Measurements from ENCODE around the gene IL13RA1.
A peak's percentile ranks its signal among the peaks of the same experiment; 100 is the strongest.
"Not testable (repeated sequence)": the region's sequence is repeated elsewhere in the genome, so short reads cannot be mapped to it uniquely, and the experiment has no call there.

Gene IL13RA1

DNA sequence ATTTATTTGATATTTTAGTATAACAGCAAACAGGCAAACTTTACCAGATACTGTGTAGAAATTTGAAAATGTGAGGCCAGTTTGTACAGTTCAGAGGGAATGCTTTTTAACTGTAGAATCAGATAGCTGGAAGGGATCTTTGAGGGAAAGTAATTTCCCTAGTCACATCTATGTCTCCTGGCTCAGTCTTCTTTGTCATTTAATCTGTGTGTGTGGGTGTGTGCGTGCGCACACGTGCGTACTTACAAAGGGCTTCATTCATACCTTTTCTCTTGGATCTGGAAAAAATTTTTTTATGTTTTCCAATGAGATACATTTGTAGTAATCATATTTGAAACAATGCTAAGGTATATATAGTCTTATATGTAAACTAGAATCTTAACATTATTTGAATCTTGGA, 44.6 kb downstream of the IL13RA1 start:
- no peak for DNase-seq (ENCODE audit: extremely low read depth in 1 of 2, low read depth in 1 of 2)

DNA sequence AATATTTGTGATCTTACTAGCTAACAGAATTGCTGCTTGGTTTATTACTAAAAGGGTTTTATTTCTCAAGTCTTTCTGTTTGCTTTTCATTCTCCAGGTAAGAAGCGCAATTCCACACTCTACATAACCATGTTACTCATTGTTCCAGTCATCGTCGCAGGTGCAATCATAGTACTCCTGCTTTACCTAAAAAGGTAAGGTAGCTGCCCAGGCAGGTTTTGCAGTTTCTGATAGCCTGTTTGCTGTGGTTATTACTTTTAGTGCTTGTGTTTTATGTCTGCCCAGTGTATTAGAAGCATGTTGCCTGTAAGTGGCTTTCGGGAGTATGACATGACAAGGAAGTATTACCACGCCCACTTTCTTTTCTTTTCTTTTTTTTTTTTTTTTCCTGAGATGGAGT, 46.4 kb downstream of the IL13RA1 start:
- no peak for DNase-seq (ENCODE audit: extremely low read depth in 1 of 2, low read depth in 1 of 2)

DNA sequence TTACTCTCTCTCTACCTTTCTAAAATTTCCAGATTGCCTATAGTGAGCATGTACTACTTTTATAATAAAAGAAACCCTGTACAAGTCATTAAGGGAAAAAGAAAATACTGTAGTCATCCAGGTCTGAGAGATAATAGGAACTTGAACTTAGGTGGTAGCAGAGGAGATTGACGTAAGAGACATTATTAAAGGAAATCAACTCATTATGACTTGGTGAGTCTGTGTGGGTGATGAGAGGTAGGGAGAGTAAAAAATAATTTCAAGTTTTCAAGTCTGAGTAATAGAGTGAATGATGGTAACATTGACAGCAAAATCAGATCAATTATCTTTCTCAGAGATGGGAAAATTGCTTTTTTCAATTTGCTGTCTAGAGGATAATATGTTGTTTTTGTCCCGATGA, 52.2 kb downstream of the IL13RA1 start:
- DNase-seq (ENCODE audit: extremely low read depth in 1 of 2, low read depth in 1 of 2): no peak

DNA sequence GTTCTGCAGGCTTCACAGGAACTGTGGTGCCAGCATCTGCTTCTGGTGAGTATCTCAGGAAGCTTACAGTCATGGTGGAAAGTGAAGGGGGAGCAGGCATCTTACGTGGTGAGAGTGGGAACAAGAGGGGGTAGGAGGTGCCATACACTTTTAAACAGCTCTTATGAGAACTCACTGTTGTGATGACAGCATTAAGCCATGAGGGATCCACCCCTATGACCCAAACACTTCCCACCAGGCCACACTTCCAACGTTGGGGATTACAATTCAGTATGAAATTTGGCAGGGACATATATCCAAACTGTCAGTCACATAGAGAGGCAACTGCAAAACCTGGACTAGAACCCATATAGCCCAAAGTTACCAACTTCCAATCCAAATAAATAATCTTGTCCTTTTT, 53.1 kb downstream of the IL13RA1 start:
- DNase-seq (ENCODE audit: extremely low read depth in 1 of 2, low read depth in 1 of 2): no peak

DNA sequence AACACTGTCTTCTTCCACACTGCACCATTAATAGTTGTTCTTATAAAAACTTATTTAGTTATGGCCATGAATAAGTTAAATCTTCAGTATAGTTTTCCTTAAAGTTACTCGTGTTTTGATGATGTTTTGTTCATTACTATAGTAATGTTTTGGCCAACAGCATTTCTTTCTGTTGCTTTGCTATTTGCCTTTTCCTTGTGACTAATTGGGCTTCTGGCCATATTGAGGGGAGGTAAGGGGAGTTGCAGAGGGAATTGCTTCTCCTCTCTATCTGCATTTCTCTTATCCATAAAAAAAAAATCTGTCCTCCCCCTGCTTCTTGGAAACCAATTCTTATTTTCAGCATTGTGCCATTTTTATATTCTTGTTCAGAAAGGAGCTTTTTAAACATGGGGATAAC, 53.5 kb downstream of the IL13RA1 start:
- DNase-seq (ENCODE audit: extremely low read depth in 1 of 2, low read depth in 1 of 2): no peak

DNA sequence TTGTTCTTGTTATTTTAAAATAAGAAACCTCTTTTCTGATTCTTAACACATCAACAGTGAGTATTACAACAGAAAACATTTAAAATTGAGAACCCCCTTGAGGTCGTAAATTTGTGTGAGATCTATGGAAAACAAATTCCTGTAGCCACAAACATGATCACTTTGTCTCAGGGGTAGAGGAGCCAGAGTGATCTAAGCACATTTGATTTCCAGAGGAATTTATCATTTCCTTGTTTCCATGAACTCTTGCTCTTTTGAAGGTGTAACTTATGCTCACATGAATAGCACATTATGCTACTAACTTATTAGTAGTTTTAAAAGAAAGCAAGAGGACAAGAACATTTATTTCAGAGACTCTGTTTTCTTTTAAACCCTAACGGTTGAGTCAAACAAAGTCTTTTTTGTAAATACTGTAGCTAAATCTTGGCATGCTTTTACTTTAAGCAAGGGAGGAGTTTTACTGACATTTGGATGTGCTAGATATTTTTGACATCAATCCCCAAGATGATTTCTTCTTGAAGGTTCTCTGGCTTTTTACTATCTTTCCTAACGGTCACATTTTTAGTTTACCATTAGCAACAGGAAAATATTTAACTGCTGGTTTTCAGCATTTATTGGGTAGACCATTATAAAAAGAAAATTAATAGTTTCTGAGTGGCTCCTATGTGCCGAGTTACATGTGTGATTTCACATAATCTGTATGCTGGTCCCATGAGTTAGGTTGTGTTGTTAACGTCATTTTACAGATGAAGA, 68.3 kb downstream of the IL13RA1 start:
- no peak for DNase-seq (ENCODE audit: extremely low read depth in 1 of 2, low read depth in 1 of 2)

DNA sequence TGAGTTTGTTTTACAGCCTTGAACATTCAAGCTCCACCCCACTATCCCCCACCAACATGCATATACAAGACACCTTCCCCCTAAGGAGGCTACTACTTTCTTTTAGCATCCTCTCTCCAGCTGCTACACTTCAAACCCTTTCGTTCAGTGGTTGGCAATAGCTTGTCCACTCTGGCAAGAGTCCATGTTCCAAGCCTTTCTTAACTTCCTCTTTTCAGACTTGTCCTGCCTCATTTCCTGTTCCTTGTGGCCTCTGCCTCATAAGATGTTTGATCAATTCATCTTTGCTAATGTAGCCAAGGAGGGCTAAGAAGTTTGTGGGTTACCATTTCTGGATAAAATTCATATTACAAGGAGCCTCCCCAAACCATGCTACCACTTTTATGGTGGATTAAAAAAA, 75.5 kb downstream of the IL13RA1 start:
- DNase-seq (ENCODE audit: extremely low read depth in 1 of 2, low read depth in 1 of 2): no peak

DNA sequence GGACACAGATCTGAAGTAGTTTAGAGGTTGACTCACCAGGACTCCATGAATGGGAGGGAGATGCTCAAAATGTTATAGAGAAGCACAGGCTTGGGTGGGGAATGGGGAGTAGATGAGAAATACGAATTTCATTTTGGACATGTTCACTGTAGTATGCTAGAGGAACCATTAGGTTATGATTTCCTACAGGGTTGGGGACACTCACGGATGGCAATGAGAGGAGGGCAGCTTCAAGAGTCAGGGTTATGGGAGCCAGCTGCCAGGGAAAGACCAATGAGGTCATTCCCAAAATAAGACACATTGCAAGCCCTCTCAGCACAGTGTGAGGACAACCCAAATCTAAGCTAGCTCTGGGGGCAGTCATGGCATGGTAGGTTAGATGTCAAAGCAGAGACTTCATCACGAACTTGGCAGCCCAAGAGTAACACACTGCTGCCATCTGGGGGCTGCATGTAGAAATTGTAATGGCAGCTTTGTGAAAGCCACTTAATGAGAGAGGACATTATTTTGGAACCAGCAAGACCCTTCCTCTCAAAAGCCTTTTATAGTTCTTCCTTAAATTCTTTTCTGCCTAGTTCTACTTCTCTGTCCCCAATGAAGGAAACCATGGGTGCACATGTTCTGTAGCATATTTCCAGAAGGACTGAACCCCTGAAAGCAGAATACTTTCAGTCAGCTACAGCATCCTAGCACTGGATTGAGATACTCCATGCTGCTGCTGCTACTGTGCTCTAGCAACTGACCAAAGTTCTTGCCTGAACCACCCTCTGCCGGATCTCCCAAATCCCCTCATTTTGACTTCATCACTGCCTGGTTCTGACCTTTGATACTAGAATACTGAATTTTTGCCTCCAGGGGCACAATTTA, 80.0 kb downstream of the IL13RA1 start:
- DNase-seq (ENCODE audit: extremely low read depth in 1 of 2, low read depth in 1 of 2): no peak

DNA sequence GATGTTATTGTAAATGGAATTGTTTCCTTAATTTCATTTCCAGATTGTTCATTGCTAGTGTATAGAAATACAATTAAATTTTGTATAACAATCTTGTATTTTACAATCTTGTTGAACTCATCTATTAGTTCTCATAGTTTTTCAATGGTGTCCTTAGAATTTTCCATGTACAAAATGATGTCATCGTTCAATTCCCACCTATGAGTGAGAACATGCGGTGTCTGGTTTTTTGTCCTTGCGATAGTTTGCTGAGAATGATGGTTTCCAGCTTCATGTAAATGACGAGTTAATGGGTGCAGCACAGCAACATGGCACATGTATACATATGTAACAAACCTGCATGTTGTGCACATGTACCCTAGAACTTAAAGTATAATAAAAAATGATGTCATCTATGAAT, 89.9 kb downstream of the IL13RA1 start:
- not testable (repeated sequence) for DNase-seq (ENCODE audit: extremely low read depth in 1 of 2, low read depth in 1 of 2)

DNA sequence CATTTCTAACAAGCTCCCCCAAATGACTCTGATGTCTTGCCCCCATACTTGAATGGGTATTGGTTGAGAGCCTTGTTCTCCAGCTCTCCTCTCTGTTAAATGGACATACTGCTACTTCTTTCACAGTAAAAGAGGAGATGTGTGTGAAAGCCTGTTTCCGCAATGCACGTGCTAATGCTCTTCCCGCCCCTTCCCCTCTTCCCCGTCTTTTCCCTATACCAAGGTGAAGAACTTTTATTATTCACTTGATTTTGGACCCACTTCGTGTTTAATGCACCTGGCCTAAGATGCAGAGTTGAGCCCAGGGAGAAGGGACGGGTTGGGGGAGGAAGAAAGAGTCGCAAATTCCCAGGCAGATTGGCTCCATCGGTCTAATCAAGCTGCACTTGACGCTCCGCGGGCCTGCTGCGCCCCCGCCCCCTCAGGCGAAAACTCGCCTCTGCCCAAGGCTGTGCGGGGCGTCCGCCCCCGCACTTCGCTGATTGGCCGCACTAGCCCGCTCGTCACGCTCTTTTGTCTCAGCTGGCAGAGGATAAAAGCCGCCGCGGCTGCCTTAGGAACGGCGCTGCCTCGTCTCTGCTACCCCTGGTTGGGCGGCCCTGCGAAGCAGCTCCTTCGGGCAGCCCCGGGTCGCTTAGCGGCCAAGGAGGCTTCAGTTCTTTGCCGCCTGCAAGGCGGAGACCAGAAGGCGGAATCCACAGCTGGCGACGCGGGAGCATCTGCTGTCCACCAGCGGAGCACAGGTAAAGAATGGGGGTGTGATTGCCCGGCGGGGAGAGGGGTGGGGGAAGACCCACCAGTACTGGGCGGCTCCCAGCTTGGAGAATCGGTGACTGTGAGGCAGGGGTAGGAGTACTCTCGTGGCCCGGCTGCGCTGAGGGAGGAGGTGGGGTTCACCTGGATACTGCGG, 96.1 kb downstream of the IL13RA1 start, which contains the start of gene ZCCHC12:
Gene ZCCHC12 (plus strand): TSS at position 562 of the 910 bp plus-strand sequence. CDS start 1,421 bp downstream, outside the sequence.
- DNase-seq (ENCODE audit: extremely low read depth in 1 of 2, low read depth in 1 of 2): peak in 1 of 2 donors; percentile 10

DNA sequence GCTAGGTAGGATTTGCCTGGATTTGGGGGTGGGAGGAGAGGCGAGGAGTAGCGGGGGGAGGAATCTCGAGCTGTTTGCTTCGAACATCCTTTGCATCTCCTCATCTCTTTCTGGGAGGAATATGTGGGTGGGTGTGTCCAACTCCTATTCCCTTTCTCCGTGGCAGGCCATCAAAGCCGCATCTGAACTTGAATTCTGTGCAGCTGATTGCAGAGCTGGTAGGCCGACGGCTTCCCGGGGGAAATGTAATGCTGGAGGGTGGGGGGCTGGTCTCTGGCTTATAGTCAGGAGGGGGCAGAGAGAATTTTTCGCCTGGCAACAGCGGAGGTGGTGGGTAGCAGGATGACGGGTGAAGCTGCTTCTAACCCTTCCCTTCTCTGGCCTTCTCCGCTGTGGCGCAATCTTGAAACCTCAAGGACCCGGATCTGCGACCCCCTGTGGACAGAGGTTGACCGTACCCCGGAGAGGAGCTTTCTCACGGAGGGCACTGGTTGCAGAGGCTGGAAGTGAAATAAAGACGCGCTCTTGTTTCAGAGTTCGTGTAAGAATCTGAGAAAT, 96.8 kb downstream of the IL13RA1 start:
- no peak for DNase-seq (ENCODE audit: extremely low read depth in 1 of 2, low read depth in 1 of 2)

DNA sequence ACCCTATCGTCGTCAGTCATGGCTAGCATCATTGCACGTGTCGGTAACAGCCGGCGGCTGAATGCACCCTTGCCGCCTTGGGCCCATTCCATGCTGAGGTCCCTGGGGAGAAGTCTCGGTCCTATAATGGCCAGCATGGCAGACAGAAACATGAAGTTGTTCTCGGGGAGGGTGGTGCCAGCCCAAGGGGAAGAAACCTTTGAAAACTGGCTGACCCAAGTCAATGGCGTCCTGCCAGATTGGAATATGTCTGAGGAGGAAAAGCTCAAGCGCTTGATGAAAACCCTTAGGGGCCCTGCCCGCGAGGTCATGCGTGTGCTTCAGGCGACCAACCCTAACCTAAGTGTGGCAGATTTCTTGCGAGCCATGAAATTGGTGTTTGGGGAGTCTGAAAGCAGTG, 97.8 kb downstream of the IL13RA1 start:
- DNase-seq (ENCODE audit: extremely low read depth in 1 of 2, low read depth in 1 of 2): no peak

DNA sequence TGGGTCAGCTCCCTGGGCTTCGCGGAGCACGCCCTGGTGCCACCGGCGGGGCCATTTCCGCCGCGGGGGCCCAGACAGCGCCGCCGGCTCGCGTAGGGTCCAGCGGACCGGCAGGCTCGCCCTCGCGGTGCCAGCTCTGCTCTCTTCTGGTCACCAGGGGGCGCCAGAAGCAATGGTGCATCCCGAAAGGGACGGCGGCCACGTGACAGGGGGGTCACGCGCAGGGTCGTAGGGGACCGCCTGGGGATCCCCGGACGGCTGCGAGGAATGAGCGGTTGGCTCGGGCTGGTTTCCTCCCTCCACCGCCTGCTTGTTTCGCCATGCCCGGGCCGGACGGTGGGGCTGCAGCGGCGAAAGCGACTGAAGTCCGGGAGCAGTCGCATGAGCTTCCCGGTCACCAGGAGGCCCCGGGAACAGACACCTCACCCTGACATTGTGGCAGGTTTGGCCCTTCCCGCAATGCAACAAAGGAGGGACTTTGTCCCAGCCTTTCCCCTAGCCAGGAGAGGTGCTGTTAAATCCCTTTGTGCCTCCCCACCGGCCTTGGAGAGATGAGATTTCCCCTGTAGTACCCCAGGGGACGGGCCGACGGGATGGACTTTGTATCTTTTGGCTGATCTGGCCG, 112.0 kb downstream of the IL13RA1 start:
- DNase-seq (ENCODE audit: extremely low read depth in 1 of 2, low read depth in 1 of 2): peak; percentile 37 to 48
